Keratinocyte (primary cell): ENCODE data around the gene SH3PXD2B. TPM values are rescaled to one million over a fixed set of nuclear protein-coding genes. Genes with fewer than 3 reads are reported as not detected.

Source experiments
- DNase-seq: peaks from one replicate; pipeline ENCODE4 v3.0.0-alpha.2; 2011; ENCODE audit warnings: low read depth, missing footprints, low spot score
- FAIRE-seq: peaks from 2 replicates; lab custom pipeline; 2011; peaks lifted over from hg19 to GRCh38; lab: Jason Lieb, UNC
- H2AFZ ChIP-seq: 2 replicates; pipeline ENCODE4 v1.6.0; 2012; ENCODE audit warnings: low read length, control low read depth, inconsistent platforms; ENCODE audit not compliant: control insufficient read depth
- H3K27ac ChIP-seq: 2 replicates; pipeline ENCODE4 v1.5.1; 2011; ENCODE audit warnings: low read length; ENCODE audit not compliant: control insufficient read depth, insufficient read depth
- H3K27me3 ChIP-seq: 3 replicates; pipeline ENCODE4 v1.6.0; 2011; ENCODE audit warnings: low read length; ENCODE audit not compliant: control insufficient read depth, insufficient read depth; ENCODE audit errors: extremely low read depth
- H3K36me3 ChIP-seq, 2 experiments: 2 replicates in 1 of 2; 3 replicates in 1 of 2; pipeline ENCODE4 v1.5.1; 2011; ENCODE audit warnings: low read length in 2 of 2, mild to moderate bottlenecking in 1 of 2; ENCODE audit not compliant: control insufficient read depth in 2 of 2, insufficient read depth in 2 of 2; ENCODE audit errors: extremely low read depth in 1 of 2
- H3K4me1 ChIP-seq: 3 replicates; pipeline ENCODE4 v1.5.1; 2011; ENCODE audit warnings: low read length; ENCODE audit not compliant: control insufficient read depth, insufficient read depth; ENCODE audit errors: extremely low read depth
- H3K4me2 ChIP-seq: 3 replicates; pipeline ENCODE4 v1.6.0; 2011; ENCODE audit warnings: low read depth, low read length; ENCODE audit not compliant: control insufficient read depth, insufficient read depth; ENCODE audit errors: extremely low read depth
- H3K4me3 ChIP-seq, 3 experiments: fragments of 200-600 bp in 1 of 3; sonication (generic) in 1 of 3; 2 replicates in 2 of 3; 3 replicates in 1 of 3; pipeline ENCODE4 v1.5.1; 2011 to 2016; ENCODE audit warnings: low read length in 3 of 3, mild to moderate bottlenecking in 3 of 3, control low read depth in 2 of 3, inconsistent platforms in 1 of 3, low read depth in 1 of 3, mixed read lengths in 1 of 3, mixed run types in 1 of 3, moderate library complexity in 1 of 3; ENCODE audit not compliant: control insufficient read depth in 2 of 3, insufficient read depth in 2 of 3; ENCODE audit errors: extremely low read depth in 1 of 3
- H3K79me2 ChIP-seq: 2 replicates; pipeline ENCODE4 v1.6.0; 2012; ENCODE audit warnings: low read length; ENCODE audit not compliant: control insufficient read depth, insufficient read depth
- H3K9ac ChIP-seq: 3 replicates; pipeline ENCODE4 v1.6.0; 2011; ENCODE audit warnings: low read length; ENCODE audit not compliant: control insufficient read depth, insufficient read depth; ENCODE audit errors: extremely low read depth
- H3K9me1 ChIP-seq: 3 replicates; pipeline ENCODE4 v1.6.0; 2011; ENCODE audit warnings: low read length; ENCODE audit not compliant: control insufficient read depth, insufficient read depth; ENCODE audit errors: extremely low read depth
- H3K9me3 ChIP-seq: 2 replicates; pipeline ENCODE4 v1.5.1; 2012; ENCODE audit warnings: low read depth, low read length; ENCODE audit not compliant: control insufficient read depth
- H4K20me1 ChIP-seq: 3 replicates; pipeline ENCODE4 v1.6.0; 2011; ENCODE audit warnings: low read length; ENCODE audit not compliant: control insufficient read depth, insufficient read depth; ENCODE audit errors: extremely low read depth
- CTCF ChIP-seq, 3 experiments: IDR thresholded peaks in 1 of 3; conservative IDR thresholded peaks in 1 of 3; optimal IDR thresholded peaks in 1 of 3; 2 replicates in 2 of 3; 3 replicates in 1 of 3; pipeline versions ENCODE3 to v1.5.1; 2011; ENCODE audit warnings: low read length in 3 of 3, mild to moderate bottlenecking in 3 of 3, moderate library complexity in 2 of 3, control low read depth in 1 of 3, inconsistent platforms in 1 of 3; ENCODE audit not compliant: insufficient read depth in 2 of 3; ENCODE audit errors: extremely low read depth in 1 of 3
- EZH2 ChIP-seq: IDR thresholded peaks from one replicate; pipeline ENCODE4 v1.6.1; 2012; ENCODE audit warnings: inconsistent platforms, mild to moderate bottlenecking, low read length, moderate library complexity
- dilution Hi-C: fragments of 300-500 bp; cut with MboI; formaldehyde crosslinking; loops from one replicate; pipeline ENCODE4 v1.7.0; 2020; ENCODE audit warnings: low sequenced_read_pairs; ENCODE audit not compliant: extremely low pct_ligation_motif_present
- polyA plus RNA-seq, 5 experiments: library from polyadenylated mRNA; depleted of rRNA in 3 of 5; stranded (reverse) in 3 of 5; stranded (forward) in 1 of 5; unstranded in 1 of 5; fragments of >200 nt; gene quantifications; 1 replicate in 1 of 5; 2 replicates in 3 of 5; 3 replicates in 1 of 5; pipeline versions ENCODE4 v1.2.1 to v1.2.3, GENCODE V29; 2011 to 2012; ENCODE audit warnings: missing spikeins in 2 of 5, low read depth in 1 of 5, low replicate concordance in 1 of 5

Gene SH3PXD2B
- polyA plus RNA-seq, 1 donor (not counting 4 experiments of a cell fraction or from before 2014, with no cell fraction given): 17.3 TPM

GRCh38 chr5:172421020-172421419 is 33.3 kb downstream of the SH3PXD2B start:
- peak overlapping the region in 1 of 3 experiments; percentile 26 for H3K4me3 ChIP-seq
- TF ChIP-seq CTCF (optimal IDR thresholded peaks at IDR 0.05 in 1 of 3, IDR thresholded peaks at IDR 0.05 in 1 of 3, conservative IDR thresholded peaks at IDR 0.05 in 1 of 3; ENCODE audit: extremely low read depth in 1 of 3, insufficient read depth in 2 of 3, low read length in 3 of 3) (no peak), EZH2 (no peak)

GRCh38 chr5:172420235-172420939 is 33.9 kb downstream of the SH3PXD2B start:
- FAIRE-seq: peak; percentile 94
- Histone ChIP-seq H3K4me1 (peaks cover 43% of the 10 kb centered on the region), H2AFZ (no peak overlapping the region)

More at GRCh38 chr5:172421020-172421419, 33.3 kb downstream of the SH3PXD2B start:
- Histone ChIP-seq H3K27ac (peak overlapping the region; percentile 79), H3K9me1 (no peaks in the 10 kb centered on the region), H3K4me1 (peaks cover 43% of the 10 kb centered on the region), H3K36me3 (peaks cover 1 to 8% of the 10 kb centered on the region in 2 experiments), H3K4me2 (peak overlapping the region; percentile 77), H3K9me3 (no peaks in the 10 kb centered on the region), H3K27me3 (no peaks in the 10 kb centered on the region), H2AFZ (no peak overlapping the region), H4K20me1 (peaks cover 11% of the 10 kb centered on the region), H3K9ac (peak overlapping the region; percentile 65), H3K79me2 (peaks cover 2% of the 10 kb centered on the region)
- DNase-seq (no peak), FAIRE-seq (no peak)
- dilution Hi-C loops: no loop called here

More at GRCh38 chr5:172420235-172420939, 33.9 kb downstream of the SH3PXD2B start:
- Histone ChIP-seq H3K9ac (peak overlapping the region; percentile 65), H3K27me3 (no peaks in the 10 kb centered on the region), H3K4me2 (peak overlapping the region; percentile 77), H3K9me3 (no peaks in the 10 kb centered on the region), H3K36me3 (peaks cover 3 to 8% of the 10 kb centered on the region in 2 experiments), H3K4me3 (peak overlapping the region in 1 of 3 experiments; percentile 54), H3K27ac (peak overlapping the region; percentile 79), H4K20me1 (peaks cover 11% of the 10 kb centered on the region), H3K79me2 (peaks cover 2% of the 10 kb centered on the region), H3K9me1 (no peaks in the 10 kb centered on the region)
- DNase-seq: peak; percentile 80
- dilution Hi-C loops: no loop called here
- TF ChIP-seq EZH2 (no peak), CTCF (optimal IDR thresholded peaks at IDR 0.05 in 1 of 3, IDR thresholded peaks at IDR 0.05 in 1 of 3, conservative IDR thresholded peaks at IDR 0.05 in 1 of 3; ENCODE audit: extremely low read depth in 1 of 3, insufficient read depth in 2 of 3, low read length in 3 of 3) (no peak)
